Fibroblast of skin of abdomen (primary cell): Measurements from ENCODE around the gene KCNC1.

Experiments used
- DNase-seq: peaks from one replicate; pipeline ENCODE4 v3.0.0-alpha.2; 2013

The KCNC1 gene

DNA sequence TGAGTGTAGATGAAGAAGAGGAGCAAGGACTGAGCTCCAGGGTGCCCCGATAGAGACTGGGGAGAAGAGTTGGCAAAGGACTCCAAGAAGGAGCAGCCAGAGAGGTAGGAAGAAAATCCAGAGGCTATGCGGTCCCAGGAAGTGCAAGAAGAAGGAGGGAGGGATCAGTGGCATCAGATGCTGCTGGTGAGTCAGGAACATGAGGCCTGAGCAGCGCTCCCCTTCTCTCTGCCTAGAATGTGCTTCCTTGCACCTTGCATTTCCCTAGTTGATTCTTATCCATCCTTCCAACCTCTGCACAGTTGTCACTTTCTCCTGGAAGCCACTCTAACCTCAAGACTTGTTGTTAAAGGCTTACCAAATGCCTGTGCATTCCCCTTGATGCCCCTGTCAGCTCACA lies 21.3 kb downstream of the KCNC1 start:
- no peak for DNase-seq

DNA sequence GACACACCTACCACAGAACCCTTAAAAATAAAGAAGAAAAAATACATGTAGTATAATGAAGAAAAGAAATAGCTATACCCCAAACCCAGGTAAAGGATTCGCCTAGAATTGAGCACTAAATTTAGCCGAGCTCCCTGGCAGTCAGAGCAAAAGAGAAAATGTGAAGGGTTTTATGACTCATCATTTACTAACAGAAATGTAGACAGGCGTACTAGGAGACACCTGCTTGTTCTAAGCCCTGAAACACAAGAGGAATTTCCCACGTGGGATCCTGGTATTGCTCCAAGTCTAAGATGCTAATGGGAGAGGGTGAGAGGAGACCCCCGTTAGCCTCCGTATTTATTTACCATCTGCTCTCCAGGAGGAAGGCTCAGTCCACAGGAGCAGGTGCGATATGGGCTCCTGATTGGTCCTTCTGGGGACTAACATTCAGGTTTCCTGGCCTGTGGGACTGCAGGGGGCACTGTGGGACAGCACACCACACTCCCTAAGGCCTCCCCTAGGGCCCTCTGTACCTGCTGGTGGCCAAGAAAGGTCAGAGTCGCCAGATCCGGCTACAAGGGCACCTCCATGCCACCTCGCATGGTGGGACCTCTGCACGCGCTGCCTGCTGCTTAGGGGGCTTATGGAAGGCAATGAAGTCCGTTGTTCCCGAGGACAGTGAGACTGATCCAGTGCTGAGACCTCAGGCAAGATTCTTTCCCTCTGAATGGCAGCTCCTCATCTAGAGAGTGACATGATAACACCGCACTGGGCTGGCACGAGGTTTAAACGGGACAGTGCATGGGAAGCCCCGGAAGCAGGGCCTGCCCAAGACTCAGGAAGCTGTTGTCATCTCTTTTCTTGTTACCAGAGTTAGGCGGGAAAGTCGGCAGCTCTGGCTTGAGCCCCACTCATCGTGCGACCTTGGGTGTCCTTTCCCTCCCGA lies 25.8 kb downstream of the KCNC1 start:
- no peak for DNase-seq

DNA sequence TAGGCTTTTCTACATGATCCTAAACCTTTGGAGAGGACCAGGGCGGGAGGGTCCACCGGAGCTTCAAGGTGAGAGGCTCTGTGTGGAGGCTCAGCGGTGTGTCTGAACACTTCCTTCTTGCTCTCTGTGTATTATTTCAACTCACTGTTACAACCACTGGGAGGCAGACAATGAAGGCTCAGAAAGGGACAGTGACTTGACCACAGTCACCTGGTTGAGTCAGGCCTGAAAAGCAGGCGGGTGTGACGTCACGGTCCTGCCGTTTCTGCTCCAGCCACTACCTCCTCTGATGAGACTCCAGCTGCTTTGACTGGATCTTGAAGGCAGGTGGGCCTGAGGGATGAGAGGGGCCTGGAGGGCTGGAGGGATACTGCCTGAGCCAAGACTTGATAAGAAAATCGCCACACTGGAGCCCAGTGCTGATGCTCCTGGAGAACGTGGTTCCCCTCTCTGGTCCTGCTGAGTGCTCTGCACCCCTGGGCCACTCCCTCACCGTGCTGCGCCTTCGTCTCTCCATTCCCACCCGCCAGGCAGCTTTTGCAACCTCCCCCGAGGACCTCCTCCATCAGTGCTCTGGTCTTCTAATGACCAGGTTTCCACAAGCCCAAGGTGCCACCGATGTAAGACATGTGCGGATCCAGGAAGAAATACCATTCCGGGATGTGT lies 27.9 kb downstream of the KCNC1 start:
- no peak for DNase-seq

DNA sequence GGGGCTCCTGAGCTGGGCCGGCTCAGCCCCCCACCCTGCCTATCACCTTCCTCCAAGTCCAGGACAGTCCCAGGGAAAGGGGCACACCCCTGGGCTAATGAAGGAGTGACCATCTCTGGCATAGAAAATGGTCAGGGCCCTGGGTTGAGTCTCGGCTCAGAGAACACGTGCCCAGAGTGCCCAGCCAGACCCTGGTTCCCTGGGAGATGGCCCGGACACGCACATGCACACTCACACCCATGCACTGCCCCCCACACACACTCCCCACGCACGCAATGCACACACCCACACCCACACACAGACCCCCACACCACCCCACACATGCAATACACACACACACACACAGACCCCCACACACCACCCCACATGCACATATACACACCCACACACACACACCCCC lies 28.7 kb downstream of the KCNC1 start:
- no peak for DNase-seq

DNA sequence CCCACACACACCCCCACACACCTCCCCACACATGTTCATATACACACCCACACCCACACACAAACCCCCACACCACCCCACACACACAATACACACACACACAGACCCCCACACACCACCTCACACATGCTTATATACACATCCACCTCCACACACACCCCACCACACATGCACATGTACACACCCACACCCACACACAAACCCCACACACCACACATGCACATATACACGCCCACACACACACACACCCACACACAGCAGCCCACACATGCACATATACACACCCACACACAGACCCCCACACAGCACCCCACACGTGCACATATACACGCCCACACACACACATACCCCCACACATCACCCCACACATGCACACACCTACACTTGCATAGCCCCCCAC lies 29.1 kb downstream of the KCNC1 start:
- no peak for DNase-seq

DNA sequence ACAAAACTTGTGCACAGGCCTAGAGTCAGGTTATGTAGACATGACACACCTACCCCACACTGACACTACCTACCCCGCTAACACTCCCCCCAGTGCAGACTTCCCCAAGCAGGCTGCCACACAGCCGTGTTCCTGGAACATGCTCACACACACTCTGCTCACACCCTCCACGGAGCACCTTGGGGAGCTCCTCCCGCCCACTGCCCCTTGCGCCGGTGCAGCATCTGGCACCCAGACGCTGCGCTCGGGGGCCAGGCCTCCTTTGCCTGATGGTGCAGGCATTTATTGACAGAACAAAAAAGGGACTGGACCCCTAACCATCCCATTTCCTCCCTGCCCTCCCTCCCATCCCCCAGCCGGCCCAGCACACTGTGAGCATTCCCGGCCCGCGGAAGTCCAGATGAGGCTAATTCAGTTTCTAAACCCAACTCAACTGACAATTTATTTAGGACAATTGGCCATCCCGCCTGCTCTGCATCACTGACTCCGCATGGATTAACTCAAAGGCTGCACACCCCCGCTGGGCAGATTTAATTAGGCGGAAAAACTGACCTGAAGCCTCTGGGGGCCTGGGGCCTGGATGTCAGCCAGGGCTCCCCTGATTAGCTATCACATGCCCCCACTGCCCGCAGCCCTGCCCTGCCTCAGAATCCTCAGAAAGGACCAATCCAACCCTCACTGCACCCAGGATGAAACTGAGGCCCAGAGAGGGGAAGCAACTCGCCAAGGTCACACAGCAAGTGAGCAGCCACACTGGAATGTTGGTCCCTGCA lies 30.1 kb downstream of the KCNC1 start:
- no peak for DNase-seq

DNA sequence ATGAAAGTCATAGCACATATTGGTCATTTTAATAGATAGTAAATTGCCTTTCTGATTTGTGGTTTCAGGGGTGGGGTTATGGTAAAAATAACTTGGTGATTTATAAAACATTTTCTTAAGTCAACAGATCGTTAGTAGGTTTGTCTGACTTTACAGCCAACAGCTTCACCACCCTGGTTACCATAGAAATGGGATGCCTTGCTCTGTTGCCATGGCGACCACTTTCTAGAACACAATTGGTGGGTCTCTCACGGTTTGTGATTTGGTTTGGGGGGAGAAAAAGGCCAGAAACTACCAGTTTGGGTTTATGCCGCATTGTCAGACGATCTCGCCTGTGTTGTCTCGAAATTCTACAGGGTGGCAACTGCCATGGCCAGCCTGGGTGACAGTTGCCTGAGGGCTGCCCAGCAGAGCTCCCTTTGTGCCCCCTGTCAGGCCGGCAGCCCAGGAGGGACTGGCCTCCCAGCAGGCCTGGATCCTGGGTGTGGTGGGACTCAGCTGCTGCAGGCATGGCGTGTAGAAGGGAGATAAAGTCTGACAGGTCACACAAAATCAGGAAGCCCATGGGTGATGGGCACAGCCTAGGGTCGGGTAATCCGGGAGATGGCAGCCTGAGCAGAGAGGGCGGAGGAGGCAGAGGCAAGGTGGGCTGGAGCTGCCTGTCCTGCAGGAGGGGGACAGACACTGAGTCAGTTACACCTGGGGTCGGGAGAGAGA lies 30.9 kb downstream of the KCNC1 start:
- DNase-seq = no peak

DNA sequence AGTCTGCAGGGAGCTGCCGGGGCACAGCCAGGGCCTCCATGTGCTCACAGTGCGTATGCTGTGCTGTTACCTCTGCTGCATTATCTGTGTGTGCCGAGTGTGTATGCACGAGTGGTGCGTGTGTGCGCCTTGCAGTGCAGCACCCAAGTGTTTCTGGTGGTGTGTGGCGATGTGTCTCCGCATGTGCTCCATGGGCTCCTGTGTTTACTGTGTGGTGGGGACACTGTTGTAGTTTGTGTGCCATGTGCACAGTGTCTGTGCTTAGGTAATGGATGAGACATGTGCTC lies 31.4 kb downstream of the KCNC1 start:
- DNase-seq = no peak

DNA sequence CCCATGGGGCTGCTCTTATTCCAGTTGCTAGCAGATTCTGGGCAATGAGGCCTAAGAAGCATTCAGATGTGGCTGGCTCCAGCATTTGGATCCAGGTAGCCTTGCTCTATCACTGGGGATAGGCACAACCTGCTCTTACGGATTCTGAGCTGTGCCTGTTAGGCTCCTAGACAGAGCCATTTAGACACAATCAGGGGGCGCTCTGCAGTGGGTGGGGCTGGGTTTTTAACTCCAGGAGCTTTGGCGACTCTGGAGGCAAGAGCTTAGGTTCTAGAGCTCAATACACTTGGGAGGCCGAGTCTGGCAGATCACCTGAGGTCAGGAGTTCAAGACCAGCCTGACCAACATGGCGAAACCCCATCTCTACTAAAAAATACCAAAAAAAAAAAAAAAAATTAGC lies 32.0 kb downstream of the KCNC1 start:
- no peak for DNase-seq

DNA sequence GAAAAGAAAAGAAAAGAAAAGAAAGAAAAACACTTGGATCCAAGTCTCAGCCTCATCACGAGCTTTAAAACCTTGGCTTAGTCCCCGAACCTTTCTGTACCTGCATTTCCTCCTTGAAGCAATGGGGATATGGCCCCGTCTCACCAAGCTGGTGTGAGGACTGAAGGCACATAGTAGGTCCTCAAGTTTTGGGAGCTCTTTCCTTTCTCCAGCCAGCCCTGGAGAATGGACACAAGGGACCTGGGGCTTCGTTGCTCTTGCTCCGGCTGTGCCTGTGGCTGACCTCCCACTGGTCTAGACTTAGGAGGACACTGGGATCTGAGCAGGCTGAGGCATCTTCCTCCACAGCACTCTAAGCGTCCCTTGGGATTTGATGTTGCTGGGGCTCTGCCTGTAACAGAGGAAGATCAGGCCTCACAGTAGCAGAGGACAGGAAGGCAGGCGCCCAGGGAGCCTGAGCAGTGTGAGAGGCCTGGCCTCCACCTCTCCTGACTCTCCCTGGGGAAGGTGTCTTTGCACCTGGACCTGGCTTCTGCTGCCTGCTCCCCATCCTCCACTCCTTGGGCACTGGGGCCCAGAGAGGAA lies 32.8 kb downstream of the KCNC1 start:
- no peak for DNase-seq

DNA sequence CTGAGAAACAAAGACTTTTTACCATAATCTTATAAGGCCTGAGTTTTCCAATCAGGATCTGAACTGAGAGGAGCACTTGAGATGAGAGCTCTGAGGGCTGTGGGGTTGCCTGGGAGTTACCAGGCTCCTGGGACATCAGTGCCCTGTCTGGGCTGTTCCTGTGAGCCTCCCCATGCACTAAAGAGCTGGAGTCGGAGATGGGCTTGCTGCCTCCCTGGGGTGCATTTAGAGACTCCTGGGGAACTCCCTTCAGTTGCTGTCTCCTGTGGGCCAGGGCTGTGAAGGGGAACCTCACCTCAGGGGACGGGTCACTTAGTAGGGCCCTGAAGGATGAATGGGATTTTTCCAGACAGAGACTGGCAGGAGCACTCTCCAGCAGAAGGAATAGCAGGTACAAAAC lies 33.3 kb downstream of the KCNC1 start:
- no peak for DNase-seq

DNA sequence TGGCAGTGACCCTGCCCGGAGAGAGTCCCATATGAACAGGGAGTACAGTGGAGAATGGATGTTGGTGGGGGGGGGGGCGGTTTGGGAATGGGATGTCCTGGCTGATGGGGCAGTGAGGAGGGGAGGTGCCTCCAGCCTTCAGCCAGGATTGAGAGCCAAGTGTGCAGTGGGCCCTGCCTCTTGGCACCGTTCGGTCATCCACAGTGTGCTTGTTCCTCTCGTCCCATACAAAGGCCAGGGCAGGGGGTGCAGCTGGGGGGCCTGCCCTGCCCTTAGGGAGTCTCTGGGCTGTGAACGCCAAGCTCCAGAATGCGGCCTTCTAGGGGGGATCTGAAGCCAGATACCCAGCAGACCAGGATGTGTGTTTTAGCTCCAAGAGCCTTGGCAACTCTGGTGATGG lies 34.0 kb downstream of the KCNC1 start:
- DNase-seq = no peak

DNA sequence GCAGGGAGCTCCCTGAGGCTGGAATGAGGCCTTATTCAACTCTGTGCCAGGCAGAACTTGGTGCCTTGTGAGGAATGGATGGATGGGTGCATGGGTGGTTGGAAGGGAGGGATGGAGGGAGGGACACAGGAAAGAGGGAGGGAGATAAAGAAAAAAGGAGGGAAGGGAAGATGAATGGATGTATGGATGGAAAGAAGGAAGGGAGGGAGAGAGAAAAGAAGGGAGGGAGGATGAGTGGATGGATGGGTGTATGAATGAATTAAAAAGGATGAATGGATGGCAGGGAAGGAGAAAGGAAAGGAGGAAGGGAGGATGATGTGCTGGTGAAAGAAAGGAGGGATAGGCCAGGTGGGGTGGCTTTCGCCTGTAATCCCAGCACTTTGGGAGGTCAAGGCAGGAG lies 34.6 kb downstream of the KCNC1 start:
- DNase-seq = no peak

DNA sequence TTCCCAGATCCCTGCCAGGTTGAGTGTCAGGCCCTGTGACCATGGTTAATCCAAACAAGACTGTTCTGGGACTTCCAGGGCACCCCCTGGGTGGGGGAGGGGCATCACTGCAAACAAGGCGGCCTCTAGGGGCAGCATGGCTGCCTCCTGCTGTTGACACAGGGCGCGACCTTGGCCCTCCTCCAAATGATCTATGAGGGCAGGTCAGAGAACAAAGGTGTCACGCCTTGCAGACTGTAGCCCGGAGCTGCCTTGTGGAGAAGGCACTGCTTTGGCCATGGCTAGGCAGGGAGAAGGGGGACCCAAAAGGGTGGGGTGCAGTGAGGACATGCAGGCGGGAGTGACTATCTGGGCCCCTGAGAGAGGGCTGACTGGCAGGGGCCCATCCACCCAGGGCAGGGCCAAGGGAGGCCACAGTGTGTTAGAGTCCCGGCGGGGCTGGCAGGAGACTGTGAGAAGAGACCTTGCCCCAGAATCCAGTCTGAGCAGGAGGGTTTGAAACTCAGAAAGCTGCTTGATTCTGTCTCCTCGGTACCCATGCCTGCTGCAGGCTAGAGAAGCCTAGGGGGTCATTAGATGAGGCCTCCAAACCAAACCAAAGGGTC lies 35.6 kb downstream of the KCNC1 start:
- DNase-seq = no peak

DNA sequence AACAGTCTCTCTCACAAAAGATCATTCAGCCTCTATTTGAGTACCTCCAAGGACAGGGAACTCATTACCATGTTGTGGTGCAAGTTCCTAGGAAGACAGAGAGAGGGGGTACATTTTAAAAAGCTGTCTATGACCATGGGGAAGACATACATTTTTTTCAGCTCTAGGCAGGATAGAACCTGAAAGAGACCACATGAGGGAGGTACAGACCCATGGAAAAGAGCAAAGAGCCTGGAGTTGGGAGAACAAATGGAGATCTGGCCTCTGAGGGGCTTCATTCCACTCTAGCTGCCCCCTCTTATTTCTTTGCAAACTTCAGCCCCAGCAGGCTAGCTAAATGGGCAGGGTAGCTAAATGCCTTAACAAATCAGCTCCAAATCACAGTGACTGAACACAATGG lies 36.3 kb downstream of the KCNC1 start:
- no peak for DNase-seq

DNA sequence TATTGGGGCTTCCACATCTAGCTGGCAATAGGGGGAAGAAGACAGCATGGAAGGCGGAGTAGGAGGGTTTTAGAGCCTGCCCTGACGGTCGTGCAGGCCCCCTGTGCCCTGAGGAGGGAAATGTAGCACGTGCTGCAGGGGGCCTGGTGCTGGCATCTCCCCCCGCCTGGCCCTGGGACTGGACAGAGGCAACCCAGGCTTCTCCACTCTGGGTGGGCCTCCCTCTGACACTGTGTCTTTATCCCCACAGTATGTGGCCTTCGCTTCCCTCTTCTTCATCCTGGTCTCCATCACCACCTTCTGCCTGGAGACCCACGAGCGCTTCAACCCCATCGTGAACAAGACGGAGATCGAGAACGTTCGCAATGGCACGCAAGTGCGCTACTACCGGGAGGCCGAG lies 36.8 kb downstream of the KCNC1 start:
- no peak for DNase-seq

DNA sequence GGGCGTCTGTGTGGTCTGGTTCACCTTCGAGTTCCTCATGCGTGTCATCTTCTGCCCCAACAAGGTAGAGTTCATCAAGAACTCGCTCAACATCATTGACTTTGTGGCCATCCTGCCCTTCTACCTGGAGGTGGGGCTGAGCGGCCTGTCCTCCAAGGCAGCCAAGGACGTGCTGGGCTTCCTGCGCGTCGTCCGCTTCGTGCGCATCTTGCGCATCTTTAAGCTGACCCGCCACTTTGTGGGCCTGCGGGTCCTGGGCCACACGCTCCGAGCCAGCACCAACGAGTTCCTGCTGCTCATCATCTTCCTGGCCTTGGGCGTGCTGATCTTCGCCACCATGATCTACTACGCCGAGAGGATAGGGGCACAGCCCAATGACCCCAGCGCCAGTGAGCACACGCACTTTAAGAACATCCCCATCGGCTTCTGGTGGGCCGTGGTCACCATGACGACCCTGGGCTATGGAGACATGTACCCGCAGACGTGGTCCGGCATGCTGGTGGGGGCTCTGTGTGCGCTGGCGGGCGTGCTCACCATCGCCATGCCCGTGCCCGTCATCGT lies 37.3 kb downstream of the KCNC1 start:
- DNase-seq = no peak

DNA sequence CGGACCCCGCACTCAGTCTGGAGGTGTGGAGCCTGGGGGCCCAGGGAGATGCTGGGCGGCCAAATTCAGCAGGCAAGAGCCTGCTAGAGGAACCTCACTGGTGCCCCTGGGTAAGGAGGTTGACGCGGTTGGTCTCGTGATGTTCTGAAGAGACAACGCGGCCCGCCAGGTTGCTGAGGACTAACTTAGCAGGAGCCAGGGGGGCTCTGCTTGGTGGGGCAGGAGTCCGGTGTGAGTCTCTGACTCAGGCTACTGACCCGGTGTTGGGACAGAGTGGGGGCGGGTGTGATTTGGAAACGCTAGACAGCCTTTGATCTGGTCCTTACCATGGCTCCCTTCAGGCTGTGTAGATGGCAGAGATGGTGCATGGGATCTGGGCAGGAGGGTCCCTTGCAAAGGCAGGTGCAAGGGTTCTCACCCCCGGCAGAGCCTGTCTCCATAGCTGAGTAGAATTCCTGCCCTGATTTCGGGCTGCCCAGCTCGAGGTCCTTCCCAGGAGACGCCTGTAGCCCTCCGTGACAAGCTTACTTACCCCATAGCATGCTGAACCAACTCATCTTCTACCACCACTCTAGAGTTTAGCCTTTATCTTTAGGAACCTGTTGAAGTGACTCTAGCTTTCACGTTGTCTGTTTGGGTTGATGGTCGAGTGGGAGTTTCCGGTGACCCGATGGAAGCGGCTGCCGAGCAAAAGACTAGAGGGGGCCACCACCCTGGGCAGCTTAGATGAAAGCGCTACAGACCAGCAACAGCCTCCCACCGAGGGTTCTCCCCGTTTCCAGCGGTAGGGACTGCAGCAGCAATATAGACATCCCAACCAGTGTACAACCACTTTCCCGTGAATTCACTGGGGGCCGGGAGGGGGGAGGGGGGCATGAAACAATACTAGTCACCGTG lies 38.4 kb downstream of the KCNC1 start:
- DNase-seq = no peak

DNA sequence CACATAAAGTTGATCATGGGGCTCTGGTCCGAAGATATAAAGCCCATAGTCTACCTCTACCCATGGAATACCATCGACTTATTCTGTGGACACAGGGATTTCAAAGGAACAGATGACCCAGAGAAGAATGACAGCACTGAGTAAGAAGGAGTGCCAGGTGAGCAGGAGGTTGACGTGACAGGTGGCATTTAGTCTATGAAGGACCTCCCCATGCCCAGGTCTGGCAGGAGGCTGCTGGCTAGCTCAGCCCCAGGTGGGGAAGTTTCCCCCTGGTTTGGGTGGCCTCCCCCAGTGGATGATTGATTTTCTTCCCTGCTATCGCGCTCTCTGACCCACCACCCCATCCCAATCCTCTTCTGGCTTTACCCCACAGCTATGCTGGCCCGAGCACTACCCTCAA lies 39.1 kb downstream of the KCNC1 start:
- DNase-seq = no peak

DNA sequence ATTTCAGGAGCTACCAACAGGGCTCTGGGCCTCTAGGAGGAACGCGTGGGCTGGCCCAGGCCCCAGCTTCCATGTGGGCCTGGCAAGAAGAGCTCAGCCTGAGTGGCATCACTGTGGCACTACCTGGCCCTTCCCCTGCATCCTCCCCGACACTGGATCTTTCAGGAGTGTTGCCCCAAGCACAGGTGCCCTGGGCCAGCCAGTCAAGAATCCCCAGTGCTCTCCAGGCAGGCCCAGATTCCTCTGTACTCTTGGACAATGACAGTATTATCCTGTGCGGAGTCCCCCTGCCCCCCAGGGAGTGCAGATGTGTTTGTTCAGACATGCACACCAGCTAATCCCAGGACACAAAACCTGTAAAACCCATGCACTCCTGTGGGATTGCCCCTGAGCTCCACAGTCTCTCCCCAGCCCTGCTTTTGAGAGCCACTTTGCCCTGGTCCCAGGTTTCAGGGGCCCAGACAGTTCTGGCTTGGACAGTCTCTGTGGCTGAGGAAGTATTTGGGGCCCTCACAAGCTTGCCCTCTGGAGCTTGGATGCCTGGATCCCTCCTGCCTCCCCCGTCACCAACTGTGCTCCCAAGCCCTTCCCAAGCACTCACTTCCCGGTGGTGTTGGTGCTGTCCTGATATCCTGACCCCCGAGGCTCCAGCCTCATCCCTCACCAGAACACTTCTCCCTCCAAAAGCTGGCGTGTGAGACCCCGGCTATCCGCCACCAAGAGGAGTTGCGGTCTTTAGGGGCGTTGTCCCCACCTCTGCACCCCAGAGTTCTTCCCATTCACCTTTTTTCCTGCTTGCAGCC lies 39.9 kb downstream of the KCNC1 start:
- no peak for DNase-seq
